ENCODE measurements around the gene GNPTAB. TPM values are rescaled to one million over a fixed set of nuclear protein-coding genes. Genes with fewer than 3 reads are reported as not detected.
A peak's percentile ranks its signal among the peaks of the same experiment; 100 is the strongest.

Gene GNPTAB
- total and polyA plus RNA-seq, 2 of the 13 experiments (the other 11 are each of a cell fraction or from before 2014, with no cell fraction given) = 13.6 to 19.4 TPM

GRCh38 chr12:101697197-101697929, 133.4 kb downstream of the GNPTAB start, which contains the start of gene CHPT1 (continued):
- TF ChIP-seq GRHL1 (CRISPR knock-in tag; conservative IDR thresholded peaks at IDR 0.05) (no peak), FOXC1 (CRISPR knock-in tag; IDR thresholded peaks at IDR 0.05; ENCODE audit: borderline replicate concordance) (peak; percentile 51; the same call in 1 of the 2 replicates), ZNF674 (CRISPR knock-in tag; IDR thresholded peaks at IDR 0.05; ENCODE audit: low read depth) (0 out of 2 replicates have a peak, but pooled peaks have one; percentile 31), ZNF724P (CRISPR knock-in tag; IDR thresholded peaks at IDR 0.05; ENCODE audit: borderline replicate concordance) (no peak), CEBPG (CRISPR knock-in tag; IDR thresholded peaks at IDR 0.05) (peak; percentile 44; the same call in 1 of the 2 replicates), IKZF1 (IDR thresholded peaks at IDR 0.05) (no peak), NR2F6 (IDR thresholded peaks at IDR 0.05) (peak; percentile 12; the same call in 1 of the 2 replicates), NR2F6 (CRISPR knock-in tag; IDR thresholded peaks at IDR 0.05) (peak; percentile 66; the same call in 1 of the 2 replicates), MED1 (CRISPR knock-in tag; IDR thresholded peaks at IDR 0.05) (peak; percentile 61), ZNF101 (CRISPR knock-in tag; IDR thresholded peaks at IDR 0.05; ENCODE audit: borderline replicate concordance, low read depth) (no peak), ZNF232 (CRISPR knock-in tag; IDR thresholded peaks at IDR 0.05; ENCODE audit: borderline replicate concordance) (peak; percentile 81; the same call in 1 of the 2 replicates), ZNF512B (CRISPR knock-in tag; IDR thresholded peaks at IDR 0.05; ENCODE audit: borderline replicate concordance) (no peak; the same call in 1 of the 2 replicates), PITX1 (CRISPR knock-in tag; IDR thresholded peaks at IDR 0.05) (peak; percentile 63), GMEB1 (CRISPR knock-in tag; IDR thresholded peaks at IDR 0.05; ENCODE audit: borderline replicate concordance) (peak; percentile 5; the same call in 1 of the 2 replicates), ONECUT2 (CRISPR knock-in tag; IDR thresholded peaks at IDR 0.05) (0 out of 2 replicates have a peak, but pooled peaks have one; percentile 52), HNRNPH1 (optimal IDR thresholded peaks at IDR 0.05; ENCODE audit: low read depth, low read length) (no peak), CTCF (CRISPR knock-in tag; IDR thresholded peaks at IDR 0.05) (no peak), ZNF572 (CRISPR knock-in tag; IDR thresholded peaks at IDR 0.05) (0 out of 2 replicates have a peak, but pooled peaks have one; percentile 44), ZNF777 (CRISPR knock-in tag; IDR thresholded peaks at IDR 0.05) (peak; percentile 12; the same call in 1 of the 2 replicates), YY1 (IDR thresholded peaks at IDR 0.05; ENCODE audit: insufficient read depth, insufficient replicate concordance, low read depth, low read length) (peak; percentile 82)
